Vagina (tissue), 2 donors: ENCODE data around the gene FAM81B. TPM values are rescaled to one million over a fixed set of nuclear protein-coding genes. Genes with fewer than 3 reads are reported as not detected.
"Not testable (repeated sequence)": the region's sequence is repeated elsewhere in the genome, so short reads cannot be mapped to it uniquely, and the experiment has no call there.

Source experiments
- DNase-seq, 2 donors: peaks; one replicate each; pipeline ENCODE4 v3.0.0-alpha.2; 2017; ENCODE audit errors: extremely low spot score in 2 of 2
- H3K27ac ChIP-seq: fragments of 200-600 bp; sonication (generic); one replicate; pipeline ENCODE4 v1.5.1; 2019
- H3K27me3 ChIP-seq: fragments of 200-600 bp; sonication (generic); one replicate; pipeline ENCODE4 v1.5.1; 2019
- H3K36me3 ChIP-seq, 2 donors: fragments of 200-600 bp; sonication (generic); one replicate each; pipeline ENCODE4 v1.5.1; 2017 to 2019
- H3K4me1 ChIP-seq: fragments of 200-600 bp; sonication (generic); one replicate; pipeline ENCODE4 v1.5.1; 2019
- H3K4me3 ChIP-seq, 2 donors: fragments of 200-600 bp; sonication (generic); 1 replicate in 1 of 2; 2 replicates in 1 of 2; pipeline ENCODE4 v1.5.1; 2016 to 2019
- H3K9me3 ChIP-seq: fragments of 200-600 bp; sonication (generic); one replicate; pipeline ENCODE4 v1.5.1; 2019
- CTCF ChIP-seq, 3 experiments: fragments of 450-650 bp in 2 of 3; fragments of 200-600 bp in 1 of 3; sonication (generic) in 1 of 3; IDR thresholded peaks; one replicate each; pipeline ENCODE4 v1.5.1; 2017 to 2019; ENCODE audit warnings: antibody characterized with exemption in 3 of 3, mild to moderate bottlenecking in 2 of 3, moderate library complexity in 2 of 3
- POLR2A ChIP-seq, 2 donors: fragments of 450-650 bp; IDR thresholded peaks; one replicate each; pipeline ENCODE4 v1.6.1; 2017; ENCODE audit warnings: antibody characterized with exemption in 2 of 2, mild to moderate bottlenecking in 2 of 2, moderate library complexity in 2 of 2
- POLR2AphosphoS5 ChIP-seq, 2 donors: sonication (generic); formaldehyde crosslinking; IDR thresholded peaks; one replicate each; pipeline ENCODE4 v1.9.0; 2017; ENCODE audit warnings: antibody characterized with exemption in 2 of 2, mild to moderate bottlenecking in 2 of 2, low read depth in 1 of 2; ENCODE audit not compliant: insufficient read depth in 1 of 2
- intact Hi-C: fragments of 100-400 bp; cut with DNase I; formaldehyde crosslinking; loops from one replicate; pipeline ENCODE4 v1.15.1; 2023
- total RNA-seq: library from RNA; depleted of rRNA; stranded (reverse); fragments of >200 nt; gene quantifications from one replicate; pipeline ENCODE4 v1.2.3, GENCODE V29; 2016

Gene FAM81B
- total RNA-seq, 1 donor from 2014 or later, result not detected

GRCh38 chr5:95384485-95385213 is 6.5 kb upstream of the FAM81B start:
- no peaks in the 10 kb centered on the region for H3K27me3 ChIP-seq
- no peak overlapping the region for H3K27ac ChIP-seq
- H3K4me3 ChIP-seq, result no peak overlapping the region
- H3K4me1 ChIP-seq, result no peaks in the 10 kb centered on the region
- H3K9me3 ChIP-seq, result no peaks in the 10 kb centered on the region
- TF ChIP-seq POLR2A (IDR thresholded peaks at IDR 0.05) (no peak), CTCF (IDR thresholded peaks at IDR 0.05) (no peak), POLR2AphosphoS5 (IDR thresholded peaks at IDR 0.05; ENCODE audit: insufficient read depth in 1 of 2, low read depth in 1 of 2) (no peak)
- no peak for DNase-seq
- intact Hi-C loops, result no loop called here
- no peaks in the 10 kb centered on the region for H3K36me3 ChIP-seq

DNA sequence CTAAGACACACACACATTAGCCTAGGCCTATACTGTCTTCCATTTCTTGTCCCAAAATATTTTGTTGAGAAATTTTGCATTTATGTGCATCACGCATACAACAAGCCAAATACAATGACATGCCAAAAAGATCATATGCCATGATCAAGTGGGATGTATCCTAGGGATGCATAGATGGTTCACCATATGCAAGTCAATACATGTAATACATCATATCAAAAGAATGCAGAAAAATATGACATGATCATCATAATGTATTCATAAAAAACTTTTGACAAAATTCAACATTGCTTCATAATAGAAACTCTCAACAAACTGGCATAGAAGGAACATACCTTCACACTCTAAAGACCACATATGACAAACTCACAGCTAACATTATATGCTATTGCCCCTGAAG is 5.8 kb upstream of the FAM81B start:
- Histone ChIP-seq H3K27ac (no peak overlapping the region), H3K36me3 (no peaks in the 10 kb centered on the region), H3K4me3 (no peak overlapping the region), H3K4me1 (no peaks in the 10 kb centered on the region), H3K9me3 (no peaks in the 10 kb centered on the region), H3K27me3 (no peaks in the 10 kb centered on the region)
- DNase-seq, result no peak
- intact Hi-C loops, result no loop called here
- TF ChIP-seq POLR2A (IDR thresholded peaks at IDR 0.05) (no peak), CTCF (IDR thresholded peaks at IDR 0.05) (no peak), POLR2AphosphoS5 (IDR thresholded peaks at IDR 0.05; ENCODE audit: insufficient read depth in 1 of 2, low read depth in 1 of 2) (no peak)

DNA sequence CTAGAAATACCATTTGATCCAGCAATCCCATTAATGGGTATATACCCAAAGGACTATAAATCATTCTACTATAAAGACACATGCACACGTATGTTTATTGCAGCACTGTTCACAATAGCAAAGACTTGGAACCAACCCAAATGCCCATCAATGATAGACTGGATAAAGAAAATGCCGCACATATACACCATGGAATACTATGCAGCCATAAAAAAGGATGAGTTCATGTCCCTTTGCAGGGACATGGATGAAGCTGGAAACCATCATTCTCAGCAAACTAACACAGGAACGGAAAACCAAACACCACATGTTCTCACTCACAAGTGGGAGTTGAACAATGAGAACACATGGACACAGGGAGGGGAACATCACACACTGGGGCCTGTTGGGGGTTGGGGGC is 799 bp downstream of the FAM81B start:
- intact Hi-C loops, H3K36me3 ChIP-seq, H3K4me3 ChIP-seq: not testable (repeated sequence)

GRCh38 chr5:95392593-95393182 is 1.5 kb downstream of the FAM81B start:
- no peaks in the 10 kb centered on the region for H3K9me3 ChIP-seq
- no peak for DNase-seq
- H3K4me3 ChIP-seq, result no peak overlapping the region
- no peaks in the 10 kb centered on the region for H3K4me1 ChIP-seq
- H3K27me3 ChIP-seq, result no peaks in the 10 kb centered on the region
- no peaks in the 10 kb centered on the region for H3K36me3 ChIP-seq
- H3K27ac ChIP-seq, result no peak overlapping the region
- intact Hi-C loops, result no loop called here
- TF ChIP-seq POLR2A (IDR thresholded peaks at IDR 0.05) (no peak), CTCF (IDR thresholded peaks at IDR 0.05) (no peak), POLR2AphosphoS5 (IDR thresholded peaks at IDR 0.05; ENCODE audit: insufficient read depth in 1 of 2, low read depth in 1 of 2) (no peak)

More for the DNA sequence above, 799 bp downstream of the FAM81B start:
- H3K27me3 ChIP-seq, DNase-seq, H3K27ac ChIP-seq, H3K9me3 ChIP-seq, H3K4me1 ChIP-seq: not testable (repeated sequence)

DNA sequence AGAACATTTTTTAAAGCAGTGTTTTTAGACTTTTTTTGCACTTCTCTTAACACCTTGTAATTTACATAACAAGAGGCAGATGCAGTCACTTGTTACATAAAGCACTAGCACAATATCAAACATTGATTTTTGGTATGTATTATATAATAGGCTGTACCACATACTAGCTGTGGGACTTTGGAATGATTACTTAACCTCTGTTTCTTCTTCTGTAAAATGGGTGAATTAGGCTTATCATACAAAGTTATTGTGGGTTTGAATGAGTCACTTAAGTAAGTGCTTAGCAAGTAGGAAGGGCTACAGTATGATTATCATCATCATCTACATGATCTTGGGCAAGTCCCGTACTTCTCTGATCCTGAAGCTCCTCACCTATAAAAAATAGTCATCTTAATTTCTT is 2.1 kb downstream of the FAM81B start:
- H3K36me3 ChIP-seq, result no peaks in the 10 kb centered on the region
- TF ChIP-seq POLR2A (IDR thresholded peaks at IDR 0.05) (no peak), POLR2AphosphoS5 (IDR thresholded peaks at IDR 0.05; ENCODE audit: insufficient read depth in 1 of 2, low read depth in 1 of 2) (no peak), CTCF (IDR thresholded peaks at IDR 0.05) (no peak)
- no peak overlapping the region for H3K27ac ChIP-seq
- no peaks in the 10 kb centered on the region for H3K27me3 ChIP-seq
- no peak for DNase-seq
- intact Hi-C loops, result no loop called here
- H3K9me3 ChIP-seq, result no peaks in the 10 kb centered on the region
- no peak overlapping the region for H3K4me3 ChIP-seq
- no peaks in the 10 kb centered on the region for H3K4me1 ChIP-seq
